Dendritic cell treated with granulocyte-macrophage colony-stimulating factor and Interleukin-4, amounts not matched to agents 40 ng/mL and 50 ng/mL, for 4 days (primary cell): ENCODE results near the gene C2orf80.
"Not testable (repeated sequence)": the region's sequence is repeated elsewhere in the genome, so short reads cannot be mapped to it uniquely, and the experiment has no call there.

ENCODE experiments used
- H3K27ac Mint-ChIP-seq: one replicate; pipeline ENCODE4 v1.8.0; 2022; ENCODE audit warnings: mild to moderate bottlenecking, mixed read lengths
- H3K27me3 Mint-ChIP-seq: one replicate; pipeline ENCODE4 v1.8.0; 2022; ENCODE audit warnings: mild to moderate bottlenecking, mixed read lengths
- H3K36me3 Mint-ChIP-seq: one replicate; pipeline ENCODE4 v1.8.0; 2022; ENCODE audit warnings: low read depth, mixed read lengths
- H3K4me1 Mint-ChIP-seq: one replicate; pipeline ENCODE4 v1.8.0; 2022; ENCODE audit warnings: low read depth, mixed read lengths
- H3K4me3 Mint-ChIP-seq: one replicate; pipeline ENCODE4 v1.8.0; 2022; ENCODE audit warnings: mild to moderate bottlenecking, moderate library complexity, mixed read lengths
- H3K9me3 Mint-ChIP-seq: one replicate; pipeline ENCODE4 v1.8.0; 2022; ENCODE audit warnings: mixed read lengths
- intact Hi-C: fragments of 100-400 bp; cut with micrococcal nuclease; formaldehyde crosslinking; loops from one replicate; pipeline ENCODE4 v1.15.0; 2022

Gene C2orf80

GRCh38 chr2:208189810-208190503 is at the start of gene C2orf80:
C2orf80 (minus strand) TSS chr2:208190030; CDS start chr2:208186986, 3,044 bp downstream.
- intact Hi-C loops = no loop called here
- Mint-ChIP-seq H3K36me3 (no peaks in the 10 kb centered on the region), H3K9me3 (no peaks in the 10 kb centered on the region), H3K27me3 (no peaks in the 10 kb centered on the region), H3K4me1 (peaks cover under 1% of the 10 kb centered on the region), H3K4me3 (no peak within 1 kb of the TSS), H3K27ac (no peak within 1 kb of the TSS)

- Mint-ChIP-seq H3K27me3 (no peaks in the 10 kb centered on the region), H3K9me3 (peaks cover 11% of the 10 kb centered on the region), H3K36me3 (peaks cover 58% of the 10 kb centered on the region), H3K27ac (no peak overlapping the region), H3K4me3 (no peak overlapping the region), H3K4me1 (no peaks in the 10 kb centered on the region)
- intact Hi-C loops = no loop called here
Observed at GRCh38 chr2:208235860-208236259, 46.0 kb upstream of the C2orf80 start.

GRCh38 chr2:208234786-208235185 is 45.0 kb upstream of the C2orf80 start:
- no peak overlapping the region for H3K27ac Mint-ChIP-seq
- no peak overlapping the region for H3K4me3 Mint-ChIP-seq
- no peaks in the 10 kb centered on the region for H3K27me3 Mint-ChIP-seq

GRCh38 chr2:208228476-208228875 is 38.6 kb upstream of the C2orf80 start:
- peaks cover 11% of the 10 kb centered on the region for H3K9me3 Mint-ChIP-seq
- no peak overlapping the region for H3K4me3 Mint-ChIP-seq
- no peaks in the 10 kb centered on the region for H3K36me3 Mint-ChIP-seq
- no peaks in the 10 kb centered on the region for H3K4me1 Mint-ChIP-seq
- intact Hi-C loops = no loop called here
- H3K27me3 Mint-ChIP-seq = no peaks in the 10 kb centered on the region
- H3K27ac Mint-ChIP-seq = no peak overlapping the region

More at GRCh38 chr2:208234786-208235185, 45.0 kb upstream of the C2orf80 start:
- H3K4me1 Mint-ChIP-seq = no peaks in the 10 kb centered on the region
- peaks cover 48% of the 10 kb centered on the region for H3K36me3 Mint-ChIP-seq
- intact Hi-C loops = no loop called here
- peaks cover 11% of the 10 kb centered on the region for H3K9me3 Mint-ChIP-seq

GRCh38 chr2:208227581-208228232 is 37.9 kb upstream of the C2orf80 start:
- Mint-ChIP-seq H3K9me3 (peaks cover 11% of the 10 kb centered on the region), H3K4me3 (no peak overlapping the region), H3K27ac (no peak overlapping the region), H3K27me3 (no peaks in the 10 kb centered on the region), H3K36me3 (no peaks in the 10 kb centered on the region), H3K4me1 (no peaks in the 10 kb centered on the region)
- intact Hi-C loops = no loop called here

- intact Hi-C loops = no loop called here
- no peaks in the 10 kb centered on the region for H3K4me1 Mint-ChIP-seq
- peaks cover 8% of the 10 kb centered on the region for H3K9me3 Mint-ChIP-seq
- H3K36me3 Mint-ChIP-seq = no peaks in the 10 kb centered on the region
- H3K4me3 Mint-ChIP-seq = no peak overlapping the region
- H3K27me3 Mint-ChIP-seq = no peaks in the 10 kb centered on the region
- no peak overlapping the region for H3K27ac Mint-ChIP-seq
Observed at GRCh38 chr2:208224802-208225201, 35.0 kb upstream of the C2orf80 start.

- H3K27me3 Mint-ChIP-seq = no peaks in the 10 kb centered on the region
- H3K4me1 Mint-ChIP-seq = no peaks in the 10 kb centered on the region
- H3K36me3 Mint-ChIP-seq = no peaks in the 10 kb centered on the region
- no peak overlapping the region for H3K27ac Mint-ChIP-seq
- peaks cover 10% of the 10 kb centered on the region for H3K9me3 Mint-ChIP-seq
- no peak overlapping the region for H3K4me3 Mint-ChIP-seq
- intact Hi-C loops = no loop called here
Observed at GRCh38 chr2:208222351-208222750, 32.5 kb upstream of the C2orf80 start.

- intact Hi-C loops, H3K27ac Mint-ChIP-seq, H3K27me3 Mint-ChIP-seq, H3K36me3 Mint-ChIP-seq, H3K4me1 Mint-ChIP-seq, H3K4me3 Mint-ChIP-seq, H3K9me3 Mint-ChIP-seq: not testable (repeated sequence)
Observed at GRCh38 chr2:208221873-208222272, 32.0 kb upstream of the C2orf80 start.

GRCh38 chr2:208210688-208211451 is 21.0 kb upstream of the C2orf80 start:
- Mint-ChIP-seq H3K36me3 (no peaks in the 10 kb centered on the region), H3K27me3 (no peaks in the 10 kb centered on the region), H3K4me3 (no peak overlapping the region), H3K4me1 (peaks cover 5% of the 10 kb centered on the region), H3K27ac (no peak overlapping the region), H3K9me3 (no peaks in the 10 kb centered on the region)
- intact Hi-C loops = no loop called here

GRCh38 chr2:208208335-208209085 is 18.7 kb upstream of the C2orf80 start:
- Mint-ChIP-seq H3K4me1 (peaks cover 5% of the 10 kb centered on the region), H3K27ac (no peak overlapping the region), H3K9me3 (no peaks in the 10 kb centered on the region), H3K36me3 (no peaks in the 10 kb centered on the region), H3K4me3 (no peak overlapping the region), H3K27me3 (no peaks in the 10 kb centered on the region)
- intact Hi-C loops = no loop called here

- Mint-ChIP-seq H3K9me3 (no peaks in the 10 kb centered on the region), H3K4me1 (peaks cover 5% of the 10 kb centered on the region), H3K27me3 (no peaks in the 10 kb centered on the region), H3K4me3 (no peak overlapping the region), H3K27ac (no peak overlapping the region), H3K36me3 (no peaks in the 10 kb centered on the region)
- intact Hi-C loops = no loop called here
Observed at GRCh38 chr2:208207769-208208168, 17.9 kb upstream of the C2orf80 start.

GRCh38 chr2:208204166-208204565 is 14.3 kb upstream of the C2orf80 start:
- Mint-ChIP-seq H3K9me3 (no peaks in the 10 kb centered on the region), H3K4me1 (no peaks in the 10 kb centered on the region), H3K4me3 (no peak overlapping the region), H3K36me3 (no peaks in the 10 kb centered on the region), H3K27ac (no peak overlapping the region), H3K27me3 (no peaks in the 10 kb centered on the region)
- intact Hi-C loops = no loop called here

GRCh38 chr2:208195531-208195930 is 5.7 kb upstream of the C2orf80 start:
- Mint-ChIP-seq H3K27me3 (no peaks in the 10 kb centered on the region), H3K27ac (no peak overlapping the region), H3K9me3 (no peaks in the 10 kb centered on the region), H3K36me3 (no peaks in the 10 kb centered on the region), H3K4me1 (no peaks in the 10 kb centered on the region), H3K4me3 (no peak overlapping the region)
- intact Hi-C loops = no loop called here
